Hindlimb muscle (tissue), 1 donor: Measurements from ENCODE around the gene DDX10. TPM values are rescaled to one million over a fixed set of nuclear protein-coding genes. Genes with fewer than 3 reads are reported as not detected.
A peak's percentile ranks its signal among the peaks of the same experiment; 100 is the strongest.

Experiments used
- DNase-seq: peaks from one replicate; pipeline ENCODE4 v3.0.0-alpha.2; 2013
- polyA plus RNA-seq: library from polyadenylated mRNA; unstranded; fragments of 120-200 nt; gene quantifications from one replicate; pipeline ENCODE4 v1.2.1, GENCODE V29; 2013; ENCODE audit not compliant: insufficient read length

DDX10 gene
- polyA plus RNA-seq, 1 donor, result 21.3 TPM

DNA sequence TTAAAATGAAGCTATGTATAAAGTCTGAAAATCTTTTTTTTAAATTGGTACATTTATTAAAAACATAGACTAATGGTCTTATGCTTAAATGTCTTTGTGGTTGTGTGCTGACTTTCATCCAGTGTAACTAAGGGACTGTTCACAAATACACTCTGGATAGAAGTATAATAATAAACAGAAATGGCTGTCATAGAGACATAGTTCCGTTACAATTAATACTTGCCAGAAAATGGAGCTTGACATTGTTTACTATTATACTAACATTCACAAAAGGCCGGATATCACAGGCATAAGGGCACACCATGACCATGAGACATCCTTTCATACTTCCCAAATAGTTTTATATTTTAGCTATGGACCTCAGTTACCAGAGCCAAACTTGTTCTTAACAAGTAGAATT lies 161.3 kb downstream of the DDX10 start:
- no peak for DNase-seq

- DNase-seq, result no peak
These were observed 170.8 kb downstream of the DDX10 start for GRCh38 chr11:108835624-108836023.

GRCh38 chr11:108836541-108836940 lies 171.7 kb downstream of the DDX10 start:
- DNase-seq, result no peak

GRCh38 chr11:108838102-108838791 lies 173.4 kb downstream of the DDX10 start:
- no peak for DNase-seq

- no peak for DNase-seq
These were observed 173.9 kb downstream of the DDX10 start for GRCh38 chr11:108838792-108839105.

DNA sequence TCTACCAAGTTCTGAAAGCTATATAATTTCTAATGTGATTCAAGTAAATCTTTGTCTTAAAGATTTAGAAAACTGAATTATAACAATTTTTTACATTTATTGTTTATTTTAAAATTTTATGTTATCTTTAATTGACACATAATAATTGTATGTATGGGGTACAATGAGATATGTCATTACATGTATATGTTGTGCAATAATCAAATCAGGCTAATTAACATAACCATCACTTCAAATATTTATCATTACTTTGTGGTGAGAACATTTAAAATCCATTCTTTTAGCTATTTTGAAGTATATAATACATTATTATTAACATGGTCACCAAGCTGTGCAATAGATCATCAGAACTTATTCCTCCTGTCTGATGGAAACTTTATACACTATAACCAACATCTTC lies 181.1 kb downstream of the DDX10 start:
- DNase-seq, result no peak

- DNase-seq, result no peak
These were observed 182.6 kb downstream of the DDX10 start for GRCh38 chr11:108847298-108847990.

DNA sequence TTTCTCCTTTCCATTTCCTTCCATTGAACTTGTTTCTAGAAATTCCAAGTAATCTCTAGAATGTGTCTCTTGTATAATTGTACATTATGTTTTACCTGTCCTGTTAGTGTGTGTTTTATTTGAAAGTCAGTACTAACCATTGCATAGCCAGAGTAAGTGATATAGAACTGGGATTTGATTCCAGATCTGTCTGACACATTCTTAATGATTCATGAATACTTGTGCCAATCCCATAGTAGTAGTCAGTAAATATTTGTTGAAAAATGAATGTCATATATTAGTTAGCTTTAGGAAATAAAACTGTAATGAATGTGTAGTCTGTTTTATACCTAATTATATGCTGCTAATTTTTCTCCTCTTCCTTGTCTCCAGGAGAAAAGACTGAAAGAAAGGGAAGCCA lies 186.9 kb downstream of the DDX10 start:
- DNase-seq, result no peak

DNA sequence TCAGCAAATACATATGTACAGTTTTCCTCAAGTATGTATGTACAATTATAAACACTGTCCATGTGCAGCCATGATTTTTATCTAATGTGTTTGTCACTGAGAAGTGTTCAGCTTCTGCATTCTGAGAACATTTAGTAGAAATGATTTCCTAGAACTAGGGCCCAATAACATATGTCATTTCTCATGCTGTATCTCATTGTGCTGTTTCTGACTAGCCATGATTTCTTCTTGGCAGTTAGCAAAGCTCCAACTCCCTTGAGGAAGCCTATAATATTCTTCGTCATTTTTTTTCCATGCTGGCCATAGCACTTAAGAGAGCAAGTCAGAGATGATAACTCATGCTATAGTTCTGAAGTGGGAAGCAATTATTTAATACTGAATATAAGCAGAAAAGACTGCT lies 187.8 kb downstream of the DDX10 start:
- peak; percentile 34 for DNase-seq

GRCh38 chr11:108853151-108853550 lies 188.3 kb downstream of the DDX10 start:
- no peak for DNase-seq

DNA sequence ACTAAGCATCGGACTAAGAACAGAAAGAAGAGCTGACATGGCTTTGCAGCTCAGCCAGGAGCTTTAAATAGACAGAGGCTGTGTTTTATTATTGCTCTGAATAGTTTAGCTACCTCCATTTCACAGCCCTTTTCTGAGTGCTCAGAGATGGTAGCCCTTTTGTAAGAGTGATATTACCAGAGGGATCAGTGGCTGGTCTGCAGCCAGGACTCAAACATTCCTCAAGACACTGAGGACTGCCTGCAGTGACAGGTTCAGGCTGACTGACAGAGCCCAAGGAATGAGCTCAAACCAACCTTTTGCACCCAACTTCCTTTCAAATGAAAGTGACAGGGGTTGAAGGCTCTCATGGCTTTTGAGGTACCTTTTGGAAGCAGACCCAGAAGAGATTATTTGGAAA lies 189.0 kb downstream of the DDX10 start:
- peak; percentile 26 for DNase-seq

DNA sequence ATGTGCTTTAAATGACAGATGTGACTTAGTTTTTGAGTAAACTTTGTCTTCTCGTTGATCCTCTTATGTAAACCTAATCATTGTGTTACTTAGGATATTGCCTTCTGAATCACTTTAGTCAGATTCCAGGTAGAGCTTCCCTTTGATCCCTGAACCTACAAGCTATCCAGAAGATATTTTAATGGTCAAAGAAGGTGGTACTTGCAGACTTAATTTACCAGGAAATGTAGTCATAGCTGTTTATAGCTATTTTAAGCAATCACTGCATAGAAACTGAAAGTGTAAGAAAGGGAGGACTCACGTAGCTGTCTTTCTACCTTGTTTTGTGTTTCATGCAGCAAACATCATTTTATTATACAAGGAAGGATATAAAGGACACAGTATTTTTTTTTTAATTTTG lies 189.5 kb downstream of the DDX10 start:
- no peak for DNase-seq

DNA sequence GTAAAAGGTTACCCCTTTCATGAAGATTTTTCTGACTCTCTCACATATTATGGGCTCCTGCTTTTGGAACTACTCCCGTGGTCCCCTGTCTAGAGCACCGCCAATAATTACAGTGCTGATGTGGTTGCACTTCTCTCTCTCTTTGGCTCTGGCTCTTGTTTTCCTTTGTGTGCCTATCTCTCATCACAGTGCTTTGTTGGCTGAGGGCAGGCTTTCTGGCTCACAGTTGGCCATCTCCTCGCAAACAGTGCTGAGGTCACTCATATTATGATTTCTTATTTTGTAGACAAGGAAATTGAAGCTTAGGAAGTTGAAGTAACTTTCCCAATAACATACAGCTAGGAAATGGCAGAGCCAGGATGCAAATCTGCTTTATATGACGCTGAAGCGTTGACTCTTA lies 192.5 kb downstream of the DDX10 start:
- DNase-seq, result no peak

DNA sequence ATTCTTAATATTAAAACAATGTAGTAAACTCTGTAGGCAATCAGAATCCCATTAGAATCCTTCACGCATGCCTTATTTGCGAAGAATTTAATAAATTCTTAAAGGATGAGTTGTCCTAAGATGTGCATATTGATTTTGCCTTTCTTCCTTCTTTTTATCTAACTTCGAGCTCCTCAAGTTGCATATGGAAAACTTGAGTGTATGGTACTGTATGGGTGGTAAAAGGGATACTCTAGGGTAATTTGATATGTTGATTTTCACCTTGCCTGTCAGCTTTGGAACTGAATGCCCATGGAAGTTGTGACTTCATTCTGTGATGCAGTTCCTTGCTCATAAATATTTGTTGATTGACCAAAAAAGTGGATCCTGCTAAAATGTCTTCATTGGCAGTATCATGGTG lies 193.8 kb downstream of the DDX10 start:
- no peak for DNase-seq

GRCh38 chr11:108859510-108859909 lies 194.6 kb downstream of the DDX10 start:
- DNase-seq, result no peak

DNA sequence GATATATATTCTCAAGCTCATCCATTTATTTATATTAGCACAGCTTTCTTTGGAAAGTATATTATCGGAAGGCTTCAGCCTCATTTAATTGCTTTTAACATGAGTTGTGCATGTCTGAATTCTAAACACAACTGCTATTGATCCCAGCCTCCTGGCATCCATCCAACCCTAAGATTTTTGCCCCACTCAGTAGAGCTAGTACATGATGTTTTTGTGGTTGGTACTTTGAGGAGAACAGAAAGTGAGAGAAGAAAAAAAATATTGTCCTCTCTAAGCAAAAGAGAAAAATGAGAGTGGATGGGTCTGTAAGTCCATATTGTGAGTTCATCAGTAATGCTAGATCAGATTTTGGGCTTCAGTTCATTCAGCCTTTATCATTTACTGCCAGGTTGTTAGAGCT lies 198.7 kb downstream of the DDX10 start:
- DNase-seq, result no peak

GRCh38 chr11:108865406-108865805 lies 200.5 kb downstream of the DDX10 start:
- no peak for DNase-seq

DNA sequence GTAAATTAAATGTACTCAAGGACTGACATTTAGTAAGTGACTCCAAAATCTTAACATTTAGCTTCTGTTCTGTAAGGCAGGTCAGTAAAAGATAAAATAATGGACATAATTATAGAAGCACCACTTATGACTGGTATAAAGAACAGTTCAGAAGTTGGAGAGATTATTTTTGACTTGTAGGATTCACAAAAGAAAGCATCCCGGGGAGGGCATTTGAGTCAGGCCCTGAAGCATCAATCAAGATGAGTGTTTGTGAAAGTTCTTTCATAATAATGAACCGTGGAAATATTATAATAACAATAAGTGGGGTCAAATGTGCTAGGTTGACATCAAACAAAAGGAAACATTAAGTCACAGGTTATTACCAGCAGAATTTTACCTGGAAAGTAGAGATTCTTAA lies 201.9 kb downstream of the DDX10 start:
- no peak for DNase-seq

DNA sequence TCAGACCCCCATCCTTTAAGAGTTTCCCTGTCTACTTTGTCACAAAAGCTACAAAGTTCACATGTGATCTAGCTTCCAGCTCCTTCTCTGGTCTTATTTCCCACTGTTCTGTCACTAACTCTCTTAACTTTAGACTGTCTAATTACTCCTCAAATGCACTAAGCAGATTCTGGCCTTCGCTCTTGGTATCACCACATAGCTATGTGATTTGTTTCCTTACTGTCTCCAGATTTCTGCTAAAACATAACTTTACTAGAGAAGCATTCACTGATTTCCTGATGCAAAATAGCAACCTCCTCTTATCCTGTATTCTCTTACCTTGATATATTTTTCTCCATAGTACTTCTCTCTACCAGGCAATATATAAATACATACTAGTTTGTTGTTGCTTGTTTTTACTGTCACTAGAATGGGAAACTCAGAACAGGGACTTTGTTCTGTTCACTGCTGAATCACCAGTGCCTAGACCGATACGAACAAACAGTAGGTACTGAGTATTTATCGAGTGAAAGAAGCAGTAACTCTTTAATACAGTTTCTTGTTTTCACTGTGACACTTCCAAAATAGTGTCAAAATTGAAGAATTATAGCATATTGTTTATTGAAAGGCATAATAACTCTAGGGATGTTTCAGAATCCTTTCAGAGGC lies 205.6 kb downstream of the DDX10 start:
- DNase-seq, result no peak

DNA sequence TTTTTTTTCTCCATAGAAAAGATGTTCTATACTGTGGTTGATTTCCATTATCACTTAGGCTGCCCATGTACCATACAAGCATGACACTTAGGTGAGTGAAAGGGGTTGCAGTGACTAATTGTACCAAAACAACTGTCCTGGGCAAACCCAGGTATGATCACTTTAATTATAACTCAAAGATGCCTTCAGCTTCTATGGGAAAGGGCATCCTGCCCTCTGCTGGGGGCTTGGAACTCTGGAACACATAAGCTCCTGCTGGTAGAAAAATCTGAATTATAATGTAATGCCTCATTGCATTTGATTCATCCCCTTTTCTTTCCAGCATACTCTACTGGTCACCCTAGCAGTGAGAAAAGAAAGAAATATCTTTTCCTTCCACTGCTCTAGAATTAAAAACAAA lies 206.3 kb downstream of the DDX10 start:
- no peak for DNase-seq

DNA sequence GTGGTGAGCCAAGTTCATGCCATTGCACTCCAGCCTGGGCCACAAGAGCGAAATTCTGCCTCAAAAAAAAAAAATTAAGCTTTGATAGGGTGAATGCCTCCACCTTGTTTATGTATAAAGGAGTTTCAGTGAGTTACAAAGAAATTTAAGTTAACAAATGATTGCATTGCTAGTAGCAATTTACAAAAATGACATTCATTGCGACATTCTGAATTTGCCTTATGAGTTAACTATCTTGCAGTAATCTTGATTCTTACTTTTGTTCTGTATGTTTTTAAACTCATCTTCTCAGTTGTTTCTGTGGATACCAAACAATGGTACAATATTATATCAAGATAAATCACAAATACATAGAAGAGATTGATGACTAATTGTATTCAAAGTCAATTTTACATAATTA lies 207.0 kb downstream of the DDX10 start:
- no peak for DNase-seq

DNA sequence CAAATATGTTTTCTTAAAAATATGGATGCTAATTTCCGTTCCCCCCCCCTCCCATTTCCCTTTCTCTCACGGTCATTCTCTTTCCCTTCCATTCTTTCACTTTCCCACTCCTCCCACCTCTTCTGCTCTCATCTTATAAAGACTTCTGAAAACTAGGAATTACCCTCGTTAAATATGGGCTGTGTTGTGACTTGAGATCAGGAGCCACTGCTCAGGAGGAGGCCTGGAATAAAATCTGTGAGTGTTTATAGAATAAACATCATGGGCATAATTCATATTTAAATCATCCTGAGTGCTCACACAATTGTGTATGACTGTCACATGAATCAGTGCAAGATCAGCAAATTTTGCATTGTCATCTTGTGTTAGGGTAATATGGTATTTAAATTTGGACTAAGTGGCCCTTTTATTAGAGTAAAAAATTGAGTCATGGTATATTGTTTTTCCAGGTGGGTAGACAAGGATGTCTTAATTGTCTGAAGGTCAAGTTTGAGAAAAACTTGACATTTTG lies 208.0 kb downstream of the DDX10 start:
- DNase-seq, result no peak

- no peak for DNase-seq
These were observed 208.4 kb downstream of the DDX10 start for GRCh38 chr11:108873310-108873709.

GRCh38 chr11:108873941-108874340 lies 209.1 kb downstream of the DDX10 start:
- DNase-seq, result no peak
